ENCODE data around the gene SYNGAP1. TPM values are rescaled to one million over a fixed set of nuclear protein-coding genes. Genes with fewer than 3 reads are reported as not detected.

SYNGAP1 gene
- total RNA-seq, 4 donors from 2014 or later = 6.2 to 7.3 (median 7.1) TPM

DNA sequence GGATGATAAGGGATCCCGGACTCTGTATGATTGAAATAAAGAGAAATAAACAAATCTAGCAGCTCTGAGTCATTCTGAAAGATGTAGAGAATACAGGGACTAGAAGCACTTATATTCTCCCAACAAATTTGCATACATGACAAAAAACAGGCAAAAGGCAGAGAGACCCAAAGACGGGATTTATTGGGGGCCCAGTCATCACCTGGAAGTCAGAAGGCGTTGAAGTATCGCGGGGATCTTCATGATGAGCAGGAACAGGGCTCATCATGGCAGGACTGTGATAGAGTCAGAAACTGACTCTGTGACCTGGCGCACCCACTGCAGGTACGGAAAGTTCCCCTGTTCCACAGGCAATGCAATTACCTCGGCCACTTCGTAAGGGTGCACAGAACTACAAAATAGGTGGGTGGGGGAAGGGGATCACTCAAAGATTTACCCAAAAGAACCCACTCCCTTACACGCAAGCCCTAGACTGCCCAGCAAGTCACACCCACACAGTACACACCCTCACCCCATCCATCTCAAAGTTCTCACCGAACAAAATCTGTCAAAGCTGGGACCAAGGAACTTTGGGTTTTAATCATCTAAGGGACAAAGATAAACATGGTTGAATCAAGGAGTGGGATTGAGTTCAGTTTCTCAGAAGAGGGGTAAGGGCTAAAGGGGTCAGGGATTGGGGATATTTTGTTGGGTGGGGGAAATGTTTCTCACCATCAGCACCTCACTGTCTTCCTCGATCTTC lies 3.3 kb upstream of the SYNGAP1 start:
- TF ChIP-seq, protein P1, sequence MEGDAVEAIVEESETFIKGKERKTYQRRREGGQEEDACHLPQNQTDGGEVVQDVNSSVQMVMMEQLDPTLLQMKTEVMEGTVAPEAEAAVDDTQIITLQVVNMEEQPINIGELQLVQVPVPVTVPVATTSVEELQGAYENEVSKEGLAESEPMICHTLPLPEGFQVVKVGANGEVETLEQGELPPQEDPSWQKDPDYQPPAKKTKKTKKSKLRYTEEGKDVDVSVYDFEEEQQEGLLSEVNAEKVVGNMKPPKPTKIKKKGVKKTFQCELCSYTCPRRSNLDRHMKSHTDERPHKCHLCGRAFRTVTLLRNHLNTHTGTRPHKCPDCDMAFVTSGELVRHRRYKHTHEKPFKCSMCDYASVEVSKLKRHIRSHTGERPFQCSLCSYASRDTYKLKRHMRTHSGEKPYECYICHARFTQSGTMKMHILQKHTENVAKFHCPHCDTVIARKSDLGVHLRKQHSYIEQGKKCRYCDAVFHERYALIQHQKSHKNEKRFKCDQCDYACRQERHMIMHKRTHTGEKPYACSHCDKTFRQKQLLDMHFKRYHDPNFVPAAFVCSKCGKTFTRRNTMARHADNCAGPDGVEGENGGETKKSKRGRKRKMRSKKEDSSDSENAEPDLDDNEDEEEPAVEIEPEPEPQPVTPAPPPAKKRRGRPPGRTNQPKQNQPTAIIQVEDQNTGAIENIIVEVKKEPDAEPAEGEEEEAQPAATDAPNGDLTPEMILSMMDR (IDR thresholded peaks at IDR 0.05; ENCODE audit: low read depth) = no peak

DNA sequence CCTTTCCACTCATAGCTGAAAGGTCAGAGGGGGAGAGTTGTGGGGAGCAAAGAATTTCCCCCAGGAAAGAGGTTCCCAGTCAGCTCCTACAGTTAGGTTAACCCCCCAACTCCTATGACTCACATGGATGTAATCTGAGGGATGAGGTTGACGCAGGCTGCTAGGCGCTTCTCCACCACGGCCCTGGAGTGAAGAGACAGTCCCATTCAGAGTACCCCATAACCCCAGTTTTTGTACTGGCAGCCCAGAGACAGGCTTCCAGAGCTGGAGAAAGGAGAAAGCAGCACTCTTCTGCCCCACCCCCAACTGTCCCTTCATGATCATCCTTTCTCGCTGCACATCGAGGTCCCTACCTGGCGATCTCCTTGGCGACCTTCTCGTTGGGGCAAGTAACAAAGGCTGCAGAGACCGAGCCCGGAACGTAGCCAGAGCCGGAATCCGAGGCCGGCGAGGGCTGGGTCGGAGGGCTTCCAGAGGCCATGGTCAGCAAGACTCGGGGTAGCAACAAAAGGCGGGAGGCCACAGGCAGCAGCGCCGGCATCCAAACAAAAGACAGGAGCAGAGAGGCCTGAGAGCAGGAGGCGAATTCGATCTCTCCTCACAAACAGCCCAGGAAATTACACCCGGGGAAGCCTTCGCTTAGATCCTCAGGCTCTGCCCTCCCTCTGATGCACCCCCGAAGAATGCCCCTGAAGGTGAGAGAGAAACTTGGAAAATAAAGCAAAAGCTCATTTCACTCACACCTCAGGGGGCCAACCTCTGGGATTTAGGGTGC lies 2.5 kb upstream of the SYNGAP1 start:
- TF ChIP-seq, protein P1 (IDR thresholded peaks at IDR 0.05; ENCODE audit: low read depth) = no peak

DNA sequence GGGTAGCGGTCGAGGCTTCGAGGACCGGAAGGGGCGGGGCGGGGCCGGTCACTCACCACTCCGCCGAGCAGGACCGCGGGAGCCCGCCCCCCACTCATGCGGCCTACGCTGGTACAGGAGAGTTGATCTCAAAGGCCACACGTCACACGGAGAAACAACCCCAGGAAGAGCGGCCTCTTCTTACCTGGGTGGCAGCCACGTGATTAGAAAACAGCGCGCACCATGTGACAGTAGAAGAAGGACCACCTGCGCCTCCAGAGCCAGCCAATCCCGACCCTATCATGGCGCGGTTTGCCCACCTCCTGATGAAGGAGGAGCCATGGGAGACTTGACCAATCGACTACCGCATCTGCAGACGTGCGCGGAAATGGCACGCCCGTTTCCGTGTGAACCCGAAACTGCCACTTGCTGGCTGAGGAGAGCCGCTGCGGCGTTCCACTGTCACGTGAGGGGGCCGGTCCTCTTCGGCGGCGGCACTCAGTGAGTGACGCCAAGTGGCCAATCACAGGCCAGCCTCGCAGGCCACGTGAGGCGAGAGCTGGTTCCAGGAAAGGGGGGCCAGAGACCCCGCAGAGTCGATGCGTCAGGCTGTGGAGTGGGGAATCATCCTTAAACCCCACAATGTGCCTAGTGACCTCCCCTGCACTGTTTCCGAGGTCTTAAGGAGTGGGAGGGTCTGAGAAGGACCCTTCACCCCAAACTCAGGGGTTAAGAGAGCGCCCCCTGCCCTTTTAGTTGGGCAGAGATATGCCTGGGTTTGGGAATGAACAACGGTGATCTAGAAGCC lies 1.8 kb upstream of the SYNGAP1 start, which contains the start of gene CUTA:
TSS of gene CUTA (minus strand) at position 205 of the 787 bp plus-strand sequence. CDS start at position 98, 107 bp downstream.
- TF ChIP-seq, protein P1 (IDR thresholded peaks at IDR 0.05; ENCODE audit: low read depth) = no peak

DNA sequence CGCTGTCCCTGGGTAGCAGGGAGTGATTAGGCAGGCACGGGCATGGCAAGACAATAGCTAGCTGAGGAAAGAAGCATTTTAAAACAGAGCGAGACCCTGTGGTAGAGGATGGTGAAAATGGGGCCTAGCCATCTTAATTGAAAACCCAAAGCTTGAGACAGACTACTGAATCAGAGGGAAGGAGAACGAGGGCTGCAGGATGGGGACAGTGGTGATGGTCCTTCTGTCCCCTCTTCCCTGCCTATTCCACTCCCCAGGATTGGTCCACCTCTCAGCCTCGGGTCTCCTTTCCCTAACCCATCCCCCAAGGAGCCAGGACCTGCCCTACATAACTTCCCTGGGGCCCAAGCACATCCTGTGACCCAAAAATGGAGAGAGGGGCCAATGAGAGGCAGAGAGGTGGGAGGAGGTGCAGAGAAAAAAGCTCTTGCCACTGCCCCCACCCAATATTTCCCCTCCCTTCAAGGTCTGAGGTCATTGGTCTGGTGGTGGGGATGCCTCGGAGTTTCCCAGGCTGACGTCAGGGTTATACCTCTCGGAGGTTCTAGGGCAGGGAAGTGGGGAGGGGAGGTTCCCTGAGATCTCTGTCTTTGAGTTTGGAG lies 1.1 kb upstream of the SYNGAP1 start:
- TF ChIP-seq, protein P1 (IDR thresholded peaks at IDR 0.05; ENCODE audit: low read depth) = no peak

DNA sequence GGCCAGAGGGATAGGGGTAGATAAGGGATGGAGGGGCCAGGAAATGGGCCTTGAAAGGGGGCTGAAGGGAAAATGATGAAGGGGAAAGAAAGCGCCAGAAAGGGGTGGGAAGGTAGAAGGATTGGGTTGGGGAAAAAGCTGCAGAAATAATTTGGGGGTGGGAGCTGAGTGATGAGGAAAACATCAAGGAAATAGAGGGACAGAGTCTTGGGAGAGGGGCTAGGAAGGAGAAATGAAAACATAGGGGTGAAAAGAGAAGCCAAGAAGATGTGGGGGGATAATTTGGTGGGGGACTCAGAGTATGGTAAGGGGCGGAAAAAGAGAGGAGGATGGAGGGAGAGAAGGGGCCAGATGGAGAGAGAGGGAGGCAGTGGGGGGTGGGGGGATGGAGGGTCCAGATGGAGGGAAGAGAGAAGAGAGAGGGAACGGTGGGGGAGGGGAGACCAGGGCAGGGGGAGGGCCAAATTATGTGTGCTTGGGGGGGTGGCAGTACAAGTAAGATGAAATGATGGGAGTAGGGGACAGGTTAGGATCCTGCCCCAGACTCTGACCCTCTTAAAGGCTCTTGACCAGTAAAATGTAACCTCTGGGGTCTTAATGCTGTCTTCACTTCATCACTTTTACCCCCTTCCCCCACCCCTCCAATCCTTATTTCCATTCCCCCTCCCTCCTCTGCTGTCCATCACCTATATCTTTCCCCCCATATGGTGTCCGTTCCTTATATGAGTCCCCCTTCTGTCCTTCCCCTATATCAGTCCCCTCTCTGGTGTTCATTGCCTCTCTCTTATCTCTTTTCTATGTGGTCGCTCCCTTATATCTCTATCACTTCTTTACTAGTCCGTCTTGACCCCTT lies 852 bp downstream of the SYNGAP1 start:
- TF ChIP-seq, protein P1 (IDR thresholded peaks at IDR 0.05; ENCODE audit: low read depth) = no peak

DNA sequence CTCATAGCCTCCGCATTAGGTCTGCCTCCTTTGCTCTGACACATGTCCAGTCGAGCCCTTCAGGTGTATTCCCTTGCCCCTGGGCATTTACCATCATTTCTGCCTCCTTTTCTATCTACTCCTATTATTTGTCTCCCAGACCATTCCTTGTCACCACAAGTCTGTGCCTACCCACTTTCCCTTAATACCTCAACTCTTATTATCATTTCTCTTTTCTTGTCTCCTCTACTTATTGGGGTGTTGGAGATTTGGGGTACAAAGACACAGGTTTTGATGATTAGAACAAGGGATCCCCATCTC lies 1.4 kb downstream of the SYNGAP1 start:
- TF ChIP-seq, protein P1 (IDR thresholded peaks at IDR 0.05; ENCODE audit: low read depth) = no peak

Data from subcutaneous adipose tissue (tissue), 4 donors.